ENCODE data around the gene MRPL55.
A peak's percentile ranks its signal among the peaks of the same experiment; 100 is the strongest.

DNA sequence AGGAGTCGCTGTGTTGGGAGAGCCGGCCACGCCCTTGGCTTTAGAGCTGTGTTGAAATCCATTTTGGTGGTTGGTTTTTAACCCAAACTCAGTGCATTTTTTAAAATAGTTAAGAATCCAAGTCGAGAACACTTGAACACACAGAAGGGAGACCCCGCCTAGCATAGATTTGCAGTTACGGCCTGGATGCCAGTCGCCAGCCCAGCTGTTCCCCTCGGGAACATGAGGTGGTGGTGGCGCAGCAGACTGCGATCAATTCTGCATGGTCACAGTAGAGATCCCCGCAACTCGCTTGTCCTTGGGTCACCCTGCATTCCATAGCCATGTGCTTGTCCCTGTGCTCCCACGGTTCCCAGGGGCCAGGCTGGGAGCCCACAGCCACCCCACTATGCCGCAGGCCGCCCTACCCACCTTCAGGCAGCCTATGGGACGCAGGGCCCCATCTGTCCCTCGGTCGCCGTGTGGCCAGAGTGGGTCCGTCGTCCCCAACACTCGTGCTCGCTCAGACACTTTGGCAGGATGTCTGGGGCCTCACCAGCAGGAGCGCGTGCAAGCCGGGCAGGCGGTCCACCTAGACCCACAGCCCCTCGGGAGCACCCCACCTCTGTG, 10.7 kb downstream of the MRPL55 start:
- 0 out of 2 replicates have a peak, but pooled peaks have one; percentile 47 for TF ChIP-seq POLR2AphosphoS5 (IDR thresholded peaks at IDR 0.05; ENCODE audit: low read depth)
- TF ChIP-seq, protein P1, sequence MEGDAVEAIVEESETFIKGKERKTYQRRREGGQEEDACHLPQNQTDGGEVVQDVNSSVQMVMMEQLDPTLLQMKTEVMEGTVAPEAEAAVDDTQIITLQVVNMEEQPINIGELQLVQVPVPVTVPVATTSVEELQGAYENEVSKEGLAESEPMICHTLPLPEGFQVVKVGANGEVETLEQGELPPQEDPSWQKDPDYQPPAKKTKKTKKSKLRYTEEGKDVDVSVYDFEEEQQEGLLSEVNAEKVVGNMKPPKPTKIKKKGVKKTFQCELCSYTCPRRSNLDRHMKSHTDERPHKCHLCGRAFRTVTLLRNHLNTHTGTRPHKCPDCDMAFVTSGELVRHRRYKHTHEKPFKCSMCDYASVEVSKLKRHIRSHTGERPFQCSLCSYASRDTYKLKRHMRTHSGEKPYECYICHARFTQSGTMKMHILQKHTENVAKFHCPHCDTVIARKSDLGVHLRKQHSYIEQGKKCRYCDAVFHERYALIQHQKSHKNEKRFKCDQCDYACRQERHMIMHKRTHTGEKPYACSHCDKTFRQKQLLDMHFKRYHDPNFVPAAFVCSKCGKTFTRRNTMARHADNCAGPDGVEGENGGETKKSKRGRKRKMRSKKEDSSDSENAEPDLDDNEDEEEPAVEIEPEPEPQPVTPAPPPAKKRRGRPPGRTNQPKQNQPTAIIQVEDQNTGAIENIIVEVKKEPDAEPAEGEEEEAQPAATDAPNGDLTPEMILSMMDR (IDR thresholded peaks at IDR 0.05; ENCODE audit: insufficient read depth, low read length): no peak
- TF ChIP-seq, protein P2, sequence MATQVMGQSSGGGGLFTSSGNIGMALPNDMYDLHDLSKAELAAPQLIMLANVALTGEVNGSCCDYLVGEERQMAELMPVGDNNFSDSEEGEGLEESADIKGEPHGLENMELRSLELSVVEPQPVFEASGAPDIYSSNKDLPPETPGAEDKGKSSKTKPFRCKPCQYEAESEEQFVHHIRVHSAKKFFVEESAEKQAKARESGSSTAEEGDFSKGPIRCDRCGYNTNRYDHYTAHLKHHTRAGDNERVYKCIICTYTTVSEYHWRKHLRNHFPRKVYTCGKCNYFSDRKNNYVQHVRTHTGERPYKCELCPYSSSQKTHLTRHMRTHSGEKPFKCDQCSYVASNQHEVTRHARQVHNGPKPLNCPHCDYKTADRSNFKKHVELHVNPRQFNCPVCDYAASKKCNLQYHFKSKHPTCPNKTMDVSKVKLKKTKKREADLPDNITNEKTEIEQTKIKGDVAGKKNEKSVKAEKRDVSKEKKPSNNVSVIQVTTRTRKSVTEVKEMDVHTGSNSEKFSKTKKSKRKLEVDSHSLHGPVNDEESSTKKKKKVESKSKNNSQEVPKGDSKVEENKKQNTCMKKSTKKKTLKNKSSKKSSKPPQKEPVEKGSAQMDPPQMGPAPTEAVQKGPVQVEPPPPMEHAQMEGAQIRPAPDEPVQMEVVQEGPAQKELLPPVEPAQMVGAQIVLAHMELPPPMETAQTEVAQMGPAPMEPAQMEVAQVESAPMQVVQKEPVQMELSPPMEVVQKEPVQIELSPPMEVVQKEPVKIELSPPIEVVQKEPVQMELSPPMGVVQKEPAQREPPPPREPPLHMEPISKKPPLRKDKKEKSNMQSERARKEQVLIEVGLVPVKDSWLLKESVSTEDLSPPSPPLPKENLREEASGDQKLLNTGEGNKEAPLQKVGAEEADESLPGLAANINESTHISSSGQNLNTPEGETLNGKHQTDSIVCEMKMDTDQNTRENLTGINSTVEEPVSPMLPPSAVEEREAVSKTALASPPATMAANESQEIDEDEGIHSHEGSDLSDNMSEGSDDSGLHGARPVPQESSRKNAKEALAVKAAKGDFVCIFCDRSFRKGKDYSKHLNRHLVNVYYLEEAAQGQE (IDR thresholded peaks at IDR 0.05; ENCODE audit: insufficient replicate concordance, low read depth): no peak
- TF ChIP-seq GABPA (IDR thresholded peaks at IDR 0.05; ENCODE audit: low read depth): no peak
